HEK293T (cell line): ENCODE results near the gene ARHGAP28.

ENCODE experiments used
- CTCF ChIA-PET: fragments of 350-600 bp; formaldehyde crosslinking; extraction: SDS; loops from one replicate; lab custom pipeline; 2021; ENCODE audit warnings: antibody characterized with exemption, inconsistent platforms; lab: Yijun Ruan, JAX
- POLR2A ChIA-PET: fragments of 350-600 bp; formaldehyde crosslinking; extraction: SDS; loops from one replicate; lab custom pipeline; 2020; ENCODE audit warnings: antibody characterized with exemption, inconsistent platforms; lab: Yijun Ruan, JAX
- DNase-seq: peaks from one replicate; pipeline ENCODE4 v3.0.0; 2012; ENCODE audit warnings: mixed read lengths; ENCODE audit errors: extremely low spot score
- ARNT ChIP-seq: fragments of 450-650 bp; IDR thresholded peaks from 2 replicates; pipeline ENCODE4 v1.6.1; 2017; ENCODE audit warnings: mild to moderate bottlenecking
- BHLHE40 ChIP-seq: fragments of 450-650 bp; IDR thresholded peaks from 2 replicates; pipeline ENCODE4 v1.6.1; 2016; ENCODE audit warnings: mild to moderate bottlenecking, moderate library complexity, borderline replicate concordance
- CTBP1 ChIP-seq: fragments of 450-650 bp; IDR thresholded peaks from 2 replicates; pipeline ENCODE4 v1.6.1; 2016; ENCODE audit warnings: borderline replicate concordance
- ELF4 ChIP-seq: fragments of 450-650 bp; IDR thresholded peaks from 2 replicates; pipeline ENCODE4 v1.6.1; 2017; ENCODE audit warnings: antibody characterized with exemption
- FOXA1 ChIP-seq: fragments of 450-650 bp; IDR thresholded peaks from 2 replicates; pipeline ENCODE4 v1.6.1; 2016; ENCODE audit warnings: mild to moderate bottlenecking
- FOXK2 ChIP-seq: fragments of 450-650 bp; IDR thresholded peaks from 2 replicates; pipeline ENCODE4 v1.6.1; 2016; ENCODE audit warnings: mild to moderate bottlenecking
- FOXM1 ChIP-seq: fragments of 450-650 bp; IDR thresholded peaks from 2 replicates; pipeline ENCODE4 v1.6.1; 2017; ENCODE audit warnings: mild to moderate bottlenecking, borderline replicate concordance
- HDGF ChIP-seq: fragments of 450-650 bp; IDR thresholded peaks from 2 replicates; pipeline ENCODE4 v1.6.1; 2017; ENCODE audit warnings: antibody characterized with exemption, borderline replicate concordance
- L3MBTL2 ChIP-seq: fragments of 450-650 bp; conservative IDR thresholded peaks from 2 replicates; pipeline ENCODE4 v1.6.1; 2016; ENCODE audit warnings: mild to moderate bottlenecking
- LEF1 ChIP-seq: fragments of 450-650 bp; IDR thresholded peaks from 2 replicates; pipeline ENCODE4 v1.6.1; 2017; ENCODE audit warnings: mild to moderate bottlenecking, borderline replicate concordance
- NFRKB ChIP-seq: fragments of 450-650 bp; IDR thresholded peaks from 2 replicates; pipeline ENCODE4 v1.6.1; 2016; ENCODE audit warnings: mild to moderate bottlenecking, moderate library complexity
- PKNOX1 ChIP-seq: fragments of 450-650 bp; IDR thresholded peaks from 2 replicates; pipeline ENCODE4 v1.6.1; 2016
- SP1 ChIP-seq: fragments of 450-650 bp; IDR thresholded peaks from 2 replicates; pipeline ENCODE4 v1.6.1; 2017
- SUZ12 ChIP-seq: fragments of 450-650 bp; IDR thresholded peaks from 2 replicates; pipeline ENCODE4 v1.6.1; 2016; ENCODE audit warnings: mild to moderate bottlenecking
- TARDBP ChIP-seq: fragments of 450-650 bp; IDR thresholded peaks from 2 replicates; pipeline ENCODE4 v1.6.1; 2016
- ZNF384 ChIP-seq: fragments of 450-650 bp; IDR thresholded peaks from 2 replicates; pipeline ENCODE4 v1.6.1; 2016

Gene ARHGAP28

GRCh38 chr18:6755107-6755506 lies 25.6 kb downstream of the ARHGAP28 start:
- CTCF ChIA-PET: no interaction called here
- POLR2A ChIA-PET: no interaction called here
- no peak for TF ChIP-seq LEF1
- no peak for TF ChIP-seq CTBP1
- no peak for TF ChIP-seq HDGF
- TF ChIP-seq PKNOX1: no peak
- DNase-seq: no peak

- ChIA-PET CTCF (interaction anchor here (1.1 kb wide), 1 partner anchor 22 kb away, joined by 3 read pairs; no protein-coding TSS in a partner anchor), POLR2A (no interaction called here)
- no peak for TF ChIP-seq FOXK2
- TF ChIP-seq LEF1: no peak
- TF ChIP-seq PKNOX1: no peak
- TF ChIP-seq ZNF384: no peak
- no peak for TF ChIP-seq SP1
- TF ChIP-seq L3MBTL2: no peak
- no peak for TF ChIP-seq HDGF
- TF ChIP-seq FOXA1: no peak
- TF ChIP-seq ELF4: no peak
- no peak for DNase-seq
These were observed 28.4 kb downstream of the ARHGAP28 start for GRCh38 chr18:6757931-6758330.

- TF ChIP-seq TARDBP (no peak), PKNOX1 (no peak), SUZ12 (no peak), SP1 (no peak), L3MBTL2 (no peak), LEF1 (no peak), HDGF (no peak), ZNF384 (no peak), ELF4 (no peak), BHLHE40 (no peak), FOXA1 (no peak), FOXM1 (no peak), NFRKB (no peak), CTBP1 (no peak), ARNT (no peak), FOXK2 (no peak)
- ChIA-PET CTCF (no interaction called here), POLR2A (no interaction called here)
- no peak for DNase-seq
These were observed 30.1 kb downstream of the ARHGAP28 start for GRCh38 chr18:6759579-6759978.

- DNase-seq: no peak
- ChIA-PET CTCF (no interaction called here), POLR2A (no interaction called here)
- no peak for TF ChIP-seq TARDBP
- TF ChIP-seq ELF4: no peak
These were observed 34.0 kb downstream of the ARHGAP28 start for GRCh38 chr18:6763524-6763923.

- no peak for DNase-seq
- POLR2A ChIA-PET: no interaction called here
- TF ChIP-seq PKNOX1: no peak
- TF ChIP-seq FOXK2: no peak
- no peak for TF ChIP-seq LEF1
- CTCF ChIA-PET: no interaction called here
These were observed 34.9 kb downstream of the ARHGAP28 start for GRCh38 chr18:6764382-6764781.

GRCh38 chr18:6773777-6774176 lies 44.3 kb downstream of the ARHGAP28 start:
- POLR2A ChIA-PET: no interaction called here
- CTCF ChIA-PET: no interaction called here
- no peak for DNase-seq
- no peak for TF ChIP-seq FOXA1
- TF ChIP-seq BHLHE40: no peak
- TF ChIP-seq HDGF: no peak
- TF ChIP-seq SUZ12: no peak
- no peak for TF ChIP-seq NFRKB
- no peak for TF ChIP-seq ZNF384
- no peak for TF ChIP-seq PKNOX1
- no peak for TF ChIP-seq TARDBP
- TF ChIP-seq ELF4: no peak
- no peak for TF ChIP-seq CTBP1
- no peak for TF ChIP-seq FOXK2
- TF ChIP-seq ARNT: no peak
- TF ChIP-seq LEF1: no peak
- TF ChIP-seq L3MBTL2: no peak
- TF ChIP-seq FOXM1: no peak
- no peak for TF ChIP-seq SP1
